ENCODE results near the gene MAGOH. TPM values are rescaled to one million over a fixed set of nuclear protein-coding genes. Genes with fewer than 3 reads are reported as not detected.
A peak's percentile ranks its signal among the peaks of the same experiment; 100 is the strongest.

The MAGOH gene
- total and polyA plus RNA-seq, 4 donors = 16.4 to 32.5 (median 26.5) TPM

DNA sequence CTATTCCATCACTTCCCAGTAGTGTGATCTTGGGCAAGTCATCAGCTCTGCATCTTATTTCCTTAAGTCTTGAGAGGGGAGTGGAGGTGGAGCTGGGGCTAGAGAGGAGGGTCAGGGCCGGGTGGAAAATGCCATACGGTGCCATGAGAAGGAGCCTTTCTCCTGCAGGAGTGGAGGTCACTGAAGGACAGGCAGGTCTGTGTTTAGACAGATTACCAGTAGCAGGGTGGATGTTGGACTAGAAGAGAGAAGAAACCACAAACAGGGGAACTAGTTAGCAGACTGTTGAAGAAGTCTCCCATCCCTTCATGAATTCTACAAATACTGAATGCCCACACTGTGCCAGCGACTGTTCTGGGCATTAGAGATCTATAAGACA is 55.6 kb downstream of the MAGOH start:
- H3K36me3 ChIP-seq (ENCODE audit: control insufficient read depth in 4 of 4, insufficient read depth in 3 of 4, low read depth in 1 of 4, low read length in 3 of 4) = no peaks in the 10 kb centered on the region
- H3K27me3 ChIP-seq (ENCODE audit: control insufficient read depth in 4 of 4, insufficient read depth in 4 of 4, low read length in 3 of 4) = no peaks in the 10 kb centered on the region
- H3K4me1 ChIP-seq (ENCODE audit: control insufficient read depth in 4 of 4, insufficient read depth in 4 of 4, low read length in 3 of 4) = peaks cover 21 to 47% (median 39%) of the 10 kb centered on the region in 4 donors
- DNase-seq (ENCODE audit: low spot score) = no peak
- peak overlapping the region; percentile 79 to 82 for H3K27ac ChIP-seq (ENCODE audit: low read depth in 1 of 2, low read length in 2 of 2)
- H3K4me3 ChIP-seq (ENCODE audit: low read depth in 1 of 3, low read length in 3 of 3) = no peak overlapping the region
- H3K9me3 ChIP-seq (ENCODE audit: control insufficient read depth in 4 of 4, low read length in 3 of 4) = no peaks in the 10 kb centered on the region
- 46% methylated on average over 3 of the region's 3 CpGs for WGBS
- TF ChIP-seq FOXA1 (IDR thresholded peaks at IDR 0.05) = no peak
- no peak for TF ChIP-seq HNF4A (conservative IDR thresholded peaks at IDR 0.05)
- TF ChIP-seq, protein P1, sequence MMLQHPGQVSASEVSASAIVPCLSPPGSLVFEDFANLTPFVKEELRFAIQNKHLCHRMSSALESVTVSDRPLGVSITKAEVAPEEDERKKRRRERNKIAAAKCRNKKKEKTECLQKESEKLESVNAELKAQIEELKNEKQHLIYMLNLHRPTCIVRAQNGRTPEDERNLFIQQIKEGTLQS (IDR thresholded peaks at IDR 0.05) = no peak
- TF ChIP-seq, protein P2, sequence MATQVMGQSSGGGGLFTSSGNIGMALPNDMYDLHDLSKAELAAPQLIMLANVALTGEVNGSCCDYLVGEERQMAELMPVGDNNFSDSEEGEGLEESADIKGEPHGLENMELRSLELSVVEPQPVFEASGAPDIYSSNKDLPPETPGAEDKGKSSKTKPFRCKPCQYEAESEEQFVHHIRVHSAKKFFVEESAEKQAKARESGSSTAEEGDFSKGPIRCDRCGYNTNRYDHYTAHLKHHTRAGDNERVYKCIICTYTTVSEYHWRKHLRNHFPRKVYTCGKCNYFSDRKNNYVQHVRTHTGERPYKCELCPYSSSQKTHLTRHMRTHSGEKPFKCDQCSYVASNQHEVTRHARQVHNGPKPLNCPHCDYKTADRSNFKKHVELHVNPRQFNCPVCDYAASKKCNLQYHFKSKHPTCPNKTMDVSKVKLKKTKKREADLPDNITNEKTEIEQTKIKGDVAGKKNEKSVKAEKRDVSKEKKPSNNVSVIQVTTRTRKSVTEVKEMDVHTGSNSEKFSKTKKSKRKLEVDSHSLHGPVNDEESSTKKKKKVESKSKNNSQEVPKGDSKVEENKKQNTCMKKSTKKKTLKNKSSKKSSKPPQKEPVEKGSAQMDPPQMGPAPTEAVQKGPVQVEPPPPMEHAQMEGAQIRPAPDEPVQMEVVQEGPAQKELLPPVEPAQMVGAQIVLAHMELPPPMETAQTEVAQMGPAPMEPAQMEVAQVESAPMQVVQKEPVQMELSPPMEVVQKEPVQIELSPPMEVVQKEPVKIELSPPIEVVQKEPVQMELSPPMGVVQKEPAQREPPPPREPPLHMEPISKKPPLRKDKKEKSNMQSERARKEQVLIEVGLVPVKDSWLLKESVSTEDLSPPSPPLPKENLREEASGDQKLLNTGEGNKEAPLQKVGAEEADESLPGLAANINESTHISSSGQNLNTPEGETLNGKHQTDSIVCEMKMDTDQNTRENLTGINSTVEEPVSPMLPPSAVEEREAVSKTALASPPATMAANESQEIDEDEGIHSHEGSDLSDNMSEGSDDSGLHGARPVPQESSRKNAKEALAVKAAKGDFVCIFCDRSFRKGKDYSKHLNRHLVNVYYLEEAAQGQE (IDR thresholded peaks at IDR 0.05) = no peak
- TF ChIP-seq, protein P3, sequence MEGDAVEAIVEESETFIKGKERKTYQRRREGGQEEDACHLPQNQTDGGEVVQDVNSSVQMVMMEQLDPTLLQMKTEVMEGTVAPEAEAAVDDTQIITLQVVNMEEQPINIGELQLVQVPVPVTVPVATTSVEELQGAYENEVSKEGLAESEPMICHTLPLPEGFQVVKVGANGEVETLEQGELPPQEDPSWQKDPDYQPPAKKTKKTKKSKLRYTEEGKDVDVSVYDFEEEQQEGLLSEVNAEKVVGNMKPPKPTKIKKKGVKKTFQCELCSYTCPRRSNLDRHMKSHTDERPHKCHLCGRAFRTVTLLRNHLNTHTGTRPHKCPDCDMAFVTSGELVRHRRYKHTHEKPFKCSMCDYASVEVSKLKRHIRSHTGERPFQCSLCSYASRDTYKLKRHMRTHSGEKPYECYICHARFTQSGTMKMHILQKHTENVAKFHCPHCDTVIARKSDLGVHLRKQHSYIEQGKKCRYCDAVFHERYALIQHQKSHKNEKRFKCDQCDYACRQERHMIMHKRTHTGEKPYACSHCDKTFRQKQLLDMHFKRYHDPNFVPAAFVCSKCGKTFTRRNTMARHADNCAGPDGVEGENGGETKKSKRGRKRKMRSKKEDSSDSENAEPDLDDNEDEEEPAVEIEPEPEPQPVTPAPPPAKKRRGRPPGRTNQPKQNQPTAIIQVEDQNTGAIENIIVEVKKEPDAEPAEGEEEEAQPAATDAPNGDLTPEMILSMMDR (IDR thresholded peaks at IDR 0.05; ENCODE audit: low read depth, low read length, missing input control) = no peak
- no peak for TF ChIP-seq RAD21 (IDR thresholded peaks at IDR 0.05)
- no peak for TF ChIP-seq JUND (IDR thresholded peaks at IDR 0.05)
- TF ChIP-seq RXRA (IDR thresholded peaks at IDR 0.05) = no peak
- TF ChIP-seq, protein P4, sequence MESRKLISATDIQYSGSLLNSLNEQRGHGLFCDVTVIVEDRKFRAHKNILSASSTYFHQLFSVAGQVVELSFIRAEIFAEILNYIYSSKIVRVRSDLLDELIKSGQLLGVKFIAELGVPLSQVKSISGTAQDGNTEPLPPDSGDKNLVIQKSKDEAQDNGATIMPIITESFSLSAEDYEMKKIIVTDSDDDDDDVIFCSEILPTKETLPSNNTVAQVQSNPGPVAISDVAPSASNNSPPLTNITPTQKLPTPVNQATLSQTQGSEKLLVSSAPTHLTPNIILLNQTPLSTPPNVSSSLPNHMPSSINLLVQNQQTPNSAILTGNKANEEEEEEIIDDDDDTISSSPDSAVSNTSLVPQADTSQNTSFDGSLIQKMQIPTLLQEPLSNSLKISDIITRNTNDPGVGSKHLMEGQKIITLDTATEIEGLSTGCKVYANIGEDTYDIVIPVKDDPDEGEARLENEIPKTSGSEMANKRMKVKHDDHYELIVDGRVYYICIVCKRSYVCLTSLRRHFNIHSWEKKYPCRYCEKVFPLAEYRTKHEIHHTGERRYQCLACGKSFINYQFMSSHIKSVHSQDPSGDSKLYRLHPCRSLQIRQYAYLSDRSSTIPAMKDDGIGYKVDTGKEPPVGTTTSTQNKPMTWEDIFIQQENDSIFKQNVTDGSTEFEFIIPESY (IDR thresholded peaks at IDR 0.05) = no peak
- no peak for TF ChIP-seq SP1 (IDR thresholded peaks at IDR 0.05)
- no peak for TF ChIP-seq GABPA (IDR thresholded peaks at IDR 0.05 in 1 of 2, conservative IDR thresholded peaks at IDR 0.05 in 1 of 2)
- TF ChIP-seq TAF1 (conservative IDR thresholded peaks at IDR 0.05) = no peak
- peak overlapping the region in 1 of 2 donors; percentile 50 for H3K9ac ChIP-seq (ENCODE audit: low read depth in 1 of 2, low read length in 2 of 2)

DNA sequence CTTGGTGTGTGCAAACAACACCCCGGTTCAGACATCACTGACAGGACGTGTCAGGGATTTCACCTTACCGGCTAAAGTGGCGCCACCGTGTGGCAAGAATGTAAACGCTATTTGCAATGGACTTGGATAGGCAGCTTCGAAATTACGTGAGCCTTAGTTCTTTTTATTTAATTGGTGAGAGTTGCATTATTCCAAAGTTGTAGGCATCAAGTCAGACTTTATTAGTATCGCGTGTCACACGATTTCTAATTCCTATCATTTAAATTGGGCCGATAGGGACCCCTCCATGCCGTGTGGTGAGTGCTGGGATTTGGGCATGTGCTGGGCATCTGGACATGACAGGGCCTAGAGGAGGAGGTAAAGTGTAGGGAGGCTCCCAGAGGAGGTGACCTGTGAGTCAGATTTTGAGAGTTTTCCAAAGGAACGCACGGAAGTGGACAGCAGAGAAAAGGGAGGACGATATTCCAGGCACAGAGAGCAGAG is 56.2 kb downstream of the MAGOH start:
- H3K27me3 ChIP-seq (ENCODE audit: control insufficient read depth in 4 of 4, insufficient read depth in 4 of 4, low read length in 3 of 4) = no peaks in the 10 kb centered on the region
- H3K4me1 ChIP-seq (ENCODE audit: control insufficient read depth in 4 of 4, insufficient read depth in 4 of 4, low read length in 3 of 4) = peaks cover 18 to 48% (median 42%) of the 10 kb centered on the region in 4 donors
- no peak overlapping the region for H3K4me3 ChIP-seq (ENCODE audit: low read depth in 1 of 3, low read length in 3 of 3)
- 31% methylated on average over 16 of the region's 16 CpGs for WGBS
- DNase-seq (ENCODE audit: low spot score) = peak; percentile 85
- TF ChIP-seq TAF1 (conservative IDR thresholded peaks at IDR 0.05) = no peak
- TF ChIP-seq RAD21 (IDR thresholded peaks at IDR 0.05) = peak; percentile 79 to 88
- TF ChIP-seq FOXA1 (IDR thresholded peaks at IDR 0.05) = no peak
- peak in 1 of 2 donors; percentile 33 for TF ChIP-seq HNF4A (conservative IDR thresholded peaks at IDR 0.05)
- TF ChIP-seq, protein P4 (IDR thresholded peaks at IDR 0.05) = no peak
- TF ChIP-seq, protein P3 (IDR thresholded peaks at IDR 0.05; ENCODE audit: low read depth, low read length, missing input control) = peak; percentile 80
- peak in 1 of 2 donors; percentile 23 for TF ChIP-seq RXRA (IDR thresholded peaks at IDR 0.05)
- H3K9me3 ChIP-seq (ENCODE audit: control insufficient read depth in 4 of 4, low read length in 3 of 4) = no peaks in the 10 kb centered on the region
- peak overlapping the region in 1 of 2 donors; percentile 50 for H3K9ac ChIP-seq (ENCODE audit: low read depth in 1 of 2, low read length in 2 of 2)
- no peaks in the 10 kb centered on the region for H3K36me3 ChIP-seq (ENCODE audit: control insufficient read depth in 4 of 4, insufficient read depth in 3 of 4, low read depth in 1 of 4, low read length in 3 of 4)
- H3K27ac ChIP-seq (ENCODE audit: low read depth in 1 of 2, low read length in 2 of 2) = peak overlapping the region; percentile 79 to 82
